Tongue (tissue), 2 donors: ENCODE data around the gene LTBP1. TPM values are rescaled to one million over a fixed set of nuclear protein-coding genes. Genes with fewer than 3 reads are reported as not detected.
A peak's percentile ranks its signal among the peaks of the same experiment; 100 is the strongest.

Experiments
- DNase-seq: peaks from one replicate; pipeline ENCODE4 v3.0.0-alpha.2; 2015
- total RNA-seq: library from RNA; depleted of rRNA; stranded (reverse); fragments of >200 nt; gene quantifications from one replicate; pipeline ENCODE4 v1.2.3, GENCODE V29; 2014

LTBP1 gene
- total RNA-seq, 1 donor from 2014 or later, result 167 TPM

GRCh38 chr2:33009249-33009648 is 62.5 kb downstream of the LTBP1 start:
- no peak for DNase-seq

DNA sequence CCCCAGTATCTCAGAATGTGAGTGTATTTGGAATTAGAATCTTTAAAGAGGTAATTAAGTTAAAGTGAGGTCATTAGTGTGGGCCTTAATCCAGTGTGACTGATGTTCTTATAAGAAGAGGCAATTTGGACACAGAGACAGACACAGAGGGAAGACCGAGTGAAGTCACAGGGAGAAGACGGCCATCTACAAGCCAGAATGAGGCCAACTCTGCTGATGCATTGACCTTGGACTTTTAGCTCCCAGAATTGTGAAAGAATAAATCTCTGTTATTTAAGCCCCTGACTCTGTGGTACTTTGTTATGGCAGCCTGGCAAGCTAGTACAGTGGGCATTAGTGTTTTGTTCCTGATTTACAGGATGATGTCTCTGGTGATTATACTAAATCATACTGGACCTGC is 64.6 kb downstream of the LTBP1 start:
- DNase-seq, result no peak

DNA sequence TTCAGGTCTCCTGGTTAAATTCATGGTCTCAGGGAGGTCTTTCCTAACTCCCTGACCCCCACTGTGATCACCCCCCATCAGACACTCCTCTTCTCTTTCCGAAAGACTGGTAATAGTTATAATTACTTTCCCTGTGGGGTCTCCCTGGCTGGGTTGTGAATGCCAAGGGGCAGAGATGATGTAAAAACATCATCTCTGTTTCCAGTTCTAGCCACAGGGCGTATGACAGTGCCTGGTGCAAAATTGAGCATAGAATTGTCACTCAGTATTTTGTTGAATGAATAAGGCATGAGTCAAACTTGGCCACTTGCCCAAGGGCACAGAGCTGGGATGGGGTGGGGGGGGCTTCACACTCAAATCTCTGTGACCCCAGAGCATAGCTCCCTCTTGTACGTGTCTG is 65.2 kb downstream of the LTBP1 start:
- DNase-seq, result no peak

- no peak for DNase-seq
Measured at GRCh38 chr2:33013684-33014110, 66.9 kb downstream of the LTBP1 start.

GRCh38 chr2:33014268-33014667 is 67.5 kb downstream of the LTBP1 start:
- DNase-seq, result peak; percentile 65

DNA sequence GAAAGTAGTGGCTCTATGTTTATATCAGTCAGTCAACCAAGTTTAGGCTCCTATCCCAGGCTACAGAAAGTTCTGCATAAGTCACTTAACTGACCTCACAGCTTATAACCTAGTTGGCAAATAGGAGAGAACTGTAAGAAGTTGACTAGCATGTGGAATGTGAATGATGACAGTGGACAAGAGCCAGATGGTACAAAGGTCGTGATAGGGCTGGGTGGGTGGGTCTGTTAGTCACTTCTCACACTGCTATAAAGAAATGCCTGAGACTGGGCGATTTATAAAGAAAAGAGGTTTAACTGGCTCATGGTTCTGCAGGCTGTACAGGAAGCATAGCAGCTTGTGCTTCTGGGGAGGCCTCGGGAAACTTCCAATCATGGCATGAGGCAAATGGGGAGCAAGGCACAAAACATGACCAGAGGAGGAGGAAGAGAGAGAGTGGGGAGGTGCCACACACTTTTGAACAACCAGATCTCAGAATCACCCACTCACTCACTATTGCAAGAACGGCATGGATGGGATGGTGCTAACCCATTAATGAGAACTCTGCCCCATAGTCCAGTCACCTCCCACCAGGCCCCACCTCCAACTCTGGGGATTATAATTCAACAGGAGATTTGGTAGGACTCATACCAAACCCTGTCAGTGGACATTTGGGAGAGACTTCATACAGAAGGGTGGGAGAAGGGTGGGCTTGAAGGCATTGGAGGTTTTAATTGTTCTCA is 68.8 kb downstream of the LTBP1 start:
- no peak for DNase-seq

DNA sequence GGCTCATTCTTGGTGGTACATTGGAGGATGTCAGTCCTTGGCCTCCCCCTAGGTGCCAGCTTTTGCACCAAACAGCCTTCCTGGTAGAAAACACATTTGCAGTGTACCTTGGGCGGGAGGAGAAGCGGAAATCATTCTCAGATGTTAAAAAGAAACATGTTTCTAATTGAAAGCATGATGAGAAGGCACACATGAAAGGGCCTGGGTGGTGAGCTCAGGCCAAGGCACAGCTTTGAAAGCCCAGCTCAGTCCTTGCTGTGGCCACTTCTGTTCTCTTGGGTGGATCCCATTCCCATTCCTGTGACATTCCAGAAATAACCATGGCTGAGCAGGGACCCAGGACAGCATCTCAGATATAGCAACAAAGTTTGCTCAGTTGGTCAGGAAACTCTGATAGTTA is 71.5 kb downstream of the LTBP1 start:
- no peak for DNase-seq

GRCh38 chr2:33019796-33020195 is 73.0 kb downstream of the LTBP1 start:
- no peak for DNase-seq

DNA sequence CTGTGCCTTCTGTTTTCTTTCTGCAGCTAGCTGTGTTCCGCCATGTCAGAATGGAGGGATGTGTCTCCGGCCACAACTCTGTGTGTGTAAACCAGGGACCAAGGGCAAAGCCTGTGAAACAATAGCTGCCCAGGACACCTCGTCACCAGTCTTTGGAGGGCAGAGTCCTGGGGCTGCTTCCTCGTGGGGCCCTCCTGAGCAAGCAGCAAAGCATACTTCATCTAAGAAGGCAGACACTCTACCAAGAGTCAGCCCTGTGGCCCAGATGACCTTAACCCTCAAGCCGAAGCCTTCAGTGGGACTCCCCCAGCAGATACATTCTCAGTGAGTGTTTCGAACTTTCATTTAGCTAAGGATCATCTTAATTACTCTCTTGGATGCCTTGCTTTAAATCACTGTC is 74.1 kb downstream of the LTBP1 start:
- DNase-seq, result no peak

DNA sequence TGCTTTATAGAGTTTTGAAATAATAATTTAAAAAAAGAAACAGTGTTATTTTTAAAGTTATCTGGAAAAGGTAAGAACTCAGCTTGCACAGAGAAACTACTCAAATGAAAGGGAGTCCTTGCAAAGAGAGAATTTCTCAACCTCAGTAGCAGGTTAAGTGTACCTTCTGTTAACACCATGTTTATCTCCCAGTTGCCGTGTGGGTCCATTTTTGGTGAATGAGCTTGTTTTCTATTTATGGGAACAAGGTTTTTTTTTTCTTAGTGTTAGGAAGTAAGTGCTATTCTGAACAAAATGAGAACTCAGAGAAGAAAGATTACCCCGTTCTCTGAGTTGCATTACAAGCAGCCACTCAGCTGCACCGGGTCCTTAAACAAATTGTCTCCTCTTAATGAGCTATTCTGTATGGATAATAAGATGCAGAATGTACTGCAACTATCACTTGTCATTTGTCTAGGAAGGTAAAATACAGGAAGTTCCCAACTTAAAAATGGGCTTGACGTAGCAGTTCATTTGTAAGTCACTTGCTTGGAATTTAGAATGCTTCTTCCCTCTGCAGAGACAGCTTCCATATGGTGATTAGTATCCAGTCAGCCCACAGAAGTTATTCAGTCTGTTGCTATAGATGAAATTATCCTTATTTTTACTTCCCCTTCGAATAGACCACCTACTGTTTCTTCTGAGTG is 74.9 kb downstream of the LTBP1 start:
- DNase-seq, result no peak

DNA sequence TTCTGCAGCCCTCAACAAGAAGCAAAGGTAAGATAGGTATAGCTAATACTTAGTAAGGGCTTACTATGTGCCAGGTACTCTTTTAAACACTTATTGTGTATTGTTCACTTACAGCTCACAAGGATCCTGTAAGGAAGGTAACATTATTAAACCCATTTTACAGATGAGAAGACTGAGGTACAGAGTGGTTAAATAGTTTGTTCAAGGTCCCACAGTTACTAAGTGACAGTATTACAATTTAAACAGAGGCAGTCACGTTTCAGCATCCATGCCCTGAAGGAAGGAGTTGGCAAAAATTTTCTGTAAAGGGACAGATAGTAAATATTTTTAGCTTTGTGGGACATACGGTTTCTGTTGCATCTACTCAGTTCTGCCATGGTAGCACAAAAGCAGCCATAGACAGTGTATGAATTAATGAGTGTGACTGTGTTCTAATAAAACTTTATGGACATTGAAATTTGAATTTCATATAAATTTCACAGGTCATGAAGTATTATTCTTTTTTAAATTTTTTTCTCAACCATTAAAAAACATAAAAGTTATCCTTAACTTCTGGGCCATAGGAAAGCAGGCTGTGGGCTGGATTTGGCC is 75.7 kb downstream of the LTBP1 start:
- no peak for DNase-seq

DNA sequence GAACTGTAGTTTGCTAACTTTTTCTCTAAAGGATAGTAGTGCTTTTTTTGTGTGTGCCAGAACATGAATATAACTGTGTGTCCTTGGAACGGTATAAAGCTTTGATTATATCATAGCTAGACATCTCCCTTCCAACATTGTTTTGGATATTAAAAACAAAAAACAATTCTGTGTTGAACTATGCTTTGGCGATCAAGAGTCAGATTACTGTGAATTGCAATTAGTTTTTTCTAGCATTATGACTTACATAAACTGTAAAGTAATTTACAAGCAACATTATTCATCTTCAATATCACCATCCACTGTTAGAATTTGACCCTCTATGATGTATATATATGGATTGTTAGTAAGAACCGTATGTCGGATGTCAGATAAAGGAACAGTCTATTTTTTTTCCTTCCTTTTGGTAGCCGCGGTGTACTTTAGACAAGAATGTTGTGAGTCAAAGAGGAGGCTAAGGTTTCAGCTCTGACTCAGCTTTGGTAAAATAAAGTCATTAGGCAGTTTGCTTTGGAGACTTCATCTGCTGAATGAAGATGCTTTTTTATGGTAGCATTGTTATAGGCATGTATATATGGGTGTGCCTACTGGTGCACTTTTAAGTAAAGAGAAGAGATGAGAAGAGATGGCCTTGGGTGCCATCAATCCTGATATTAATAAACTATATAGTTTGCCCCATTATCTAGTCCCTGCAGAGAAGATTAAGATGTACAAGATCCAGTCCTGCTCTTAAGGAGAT is 76.4 kb downstream of the LTBP1 start:
- DNase-seq, result no peak

- no peak for DNase-seq
Measured at GRCh38 chr2:33023728-33024500, 77.2 kb downstream of the LTBP1 start.

DNA sequence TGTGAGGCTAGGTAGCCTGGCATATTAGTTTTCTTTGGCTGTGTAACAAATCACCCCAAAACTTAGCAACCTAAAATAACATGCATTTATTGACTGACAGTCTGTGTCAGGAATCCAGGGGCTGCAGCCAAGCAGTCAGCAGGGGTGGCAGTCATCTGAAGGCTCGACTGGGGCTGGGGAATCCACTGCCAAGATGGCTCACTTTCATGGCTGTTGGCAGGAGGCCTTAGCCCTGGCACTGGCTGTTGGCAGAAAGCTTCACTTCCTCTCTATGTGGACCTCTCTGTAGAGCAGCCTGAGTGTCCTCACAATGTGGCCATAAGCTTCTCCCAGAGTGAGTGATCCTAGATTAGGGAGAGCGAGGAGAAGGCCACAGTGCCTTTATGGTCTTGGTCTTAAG is 78.0 kb downstream of the LTBP1 start:
- no peak for DNase-seq

GRCh38 chr2:33029459-33029858 is 82.7 kb downstream of the LTBP1 start:
- no peak for DNase-seq

GRCh38 chr2:33029926-33030325 is 83.2 kb downstream of the LTBP1 start:
- DNase-seq, result no peak

GRCh38 chr2:33030326-33030725 is 83.6 kb downstream of the LTBP1 start:
- DNase-seq, result no peak

- no peak for DNase-seq
Measured at GRCh38 chr2:33032245-33032644, 85.5 kb downstream of the LTBP1 start.

- peak; percentile 80 for DNase-seq
Measured at GRCh38 chr2:33033606-33034081, 86.9 kb downstream of the LTBP1 start.

GRCh38 chr2:33034784-33035183 is 88.0 kb downstream of the LTBP1 start:
- DNase-seq, result peak; percentile 83

DNA sequence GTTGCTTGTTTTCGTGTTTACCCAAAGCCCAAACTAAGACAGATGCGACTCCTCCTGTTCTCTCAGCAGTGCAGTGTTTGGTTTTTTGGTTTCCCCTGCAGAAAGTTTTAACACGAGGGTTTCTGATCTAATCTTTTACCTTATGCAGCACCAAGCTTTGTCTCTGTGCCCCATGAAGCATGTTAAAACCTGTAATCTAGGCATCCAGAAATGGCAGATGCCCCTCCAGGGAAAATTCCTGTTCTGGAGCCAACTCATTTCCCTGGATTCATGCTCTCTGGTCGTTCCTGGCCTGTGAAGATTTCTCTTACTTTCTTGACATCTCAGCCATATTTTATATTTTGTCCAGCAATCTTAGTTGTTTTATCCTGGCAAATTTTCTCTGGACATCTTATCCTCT is 91.5 kb downstream of the LTBP1 start:
- no peak for DNase-seq

GRCh38 chr2:33038799-33039198 is 92.0 kb downstream of the LTBP1 start:
- DNase-seq, result no peak
